IMR-90 (cell line): ENCODE results near the gene MAPK10. TPM values are rescaled to one million over a fixed set of nuclear protein-coding genes. Genes with fewer than 3 reads are reported as not detected.
A peak's percentile ranks its signal among the peaks of the same experiment; 100 is the strongest.

Experiments
- ATAC-seq: fragments of 200-7000 bp; cut with Tn5 transposase; 2 replicates; pipeline ENCODE4 v1.9.1; 2020; ENCODE audit warnings: low read depth, mild to moderate bottlenecking, moderate library complexity
- BruUV-seq: library from RNA; stranded (reverse); fragments of 400-500 nt; replicated peaks from 2 replicates; lab custom pipeline; 2021; lab: Mats Ljungman, UMichigan
- CTCF ChIA-PET: fragments of 300-600 bp; formaldehyde crosslinking; extraction: SDS; loops from one replicate; lab custom pipeline; 2021; ENCODE audit warnings: antibody characterized with exemption; lab: Yijun Ruan, JAX
- POLR2A ChIA-PET: fragments of 300-600 bp; sonication (Branson Sonifier 250); formaldehyde crosslinking; loops from one replicate; lab custom pipeline; 2022; ENCODE audit warnings: antibody characterized with exemption; ENCODE audit not compliant: unreplicated experiment; lab: Charles Lee
- DNase-seq: peaks from one replicate; pipeline ENCODE4 v3.0.0; 2013
- H2AFZ ChIP-seq: replicated peaks from 2 replicates; pipeline ENCODE3; 2013; ENCODE audit warnings: low read length, mild to moderate bottlenecking; ENCODE audit not compliant: poor library complexity
- H2AK5ac ChIP-seq: 2 replicates; pipeline ENCODE4 v1.6.1; 2013; ENCODE audit warnings: low read depth, low read length, inconsistent platforms
- H2AK9ac ChIP-seq: replicated peaks from 2 replicates; pipeline ENCODE3; 2013; ENCODE audit warnings: mild to moderate bottlenecking, low read depth, low read length, moderate library complexity; ENCODE audit not compliant: poor library complexity
- H2BK120ac ChIP-seq: 2 replicates; pipeline ENCODE4 v1.6.1; 2013; ENCODE audit warnings: low read depth, low read length, inconsistent platforms
- H2BK15ac ChIP-seq: 3 replicates; pipeline ENCODE4 v1.6.1; 2013; ENCODE audit warnings: low read depth, low read length, inconsistent platforms
- H2BK20ac ChIP-seq: 2 replicates; pipeline ENCODE4 v1.6.1; 2013; ENCODE audit warnings: low read depth, mild to moderate bottlenecking, inconsistent platforms, low read length, moderate library complexity
- H2BK5ac ChIP-seq: 2 replicates; pipeline ENCODE4 v1.6.1; 2013; ENCODE audit warnings: mild to moderate bottlenecking, low read depth, low read length, inconsistent platforms; ENCODE audit not compliant: poor library complexity, severe bottlenecking
- H3K14ac ChIP-seq: replicated peaks from 2 replicates; pipeline ENCODE4 v1.6.1; 2013; ENCODE audit warnings: low read depth, low read length, inconsistent platforms
- H3K18ac ChIP-seq: 2 replicates; pipeline ENCODE4 v1.6.1; 2013; ENCODE audit warnings: low read depth, low read length, control low read depth
- H3K23ac ChIP-seq: 2 replicates; pipeline ENCODE4 v1.6.1; 2013; ENCODE audit warnings: low read depth, low read length, inconsistent platforms
- H3K27ac ChIP-seq: 2 replicates; pipeline ENCODE4 v1.5.1; 2013; ENCODE audit warnings: mild to moderate bottlenecking, control low read depth, low read length; ENCODE audit not compliant: insufficient read depth
- H3K27me3 ChIP-seq: 2 replicates; pipeline ENCODE4 v1.6.1; 2013; ENCODE audit warnings: low read length; ENCODE audit not compliant: control insufficient read depth, insufficient read depth
- H3K36me3 ChIP-seq: 2 replicates; pipeline ENCODE4 v1.6.1; 2013; ENCODE audit warnings: low read length, mixed read lengths; ENCODE audit not compliant: control insufficient read depth, insufficient read depth
- H3K4ac ChIP-seq: 2 replicates; pipeline ENCODE4 v1.6.1; 2013; ENCODE audit warnings: low read depth, low read length, inconsistent platforms
- H3K4me1 ChIP-seq: 2 replicates; pipeline ENCODE4 v1.6.1; 2013; ENCODE audit warnings: low read length, mixed read lengths; ENCODE audit not compliant: control insufficient read depth, insufficient read depth
- H3K4me2 ChIP-seq: 2 replicates; pipeline ENCODE4 v1.6.1; 2013; ENCODE audit warnings: low read depth, mild to moderate bottlenecking, control low read depth, low read length, moderate library complexity
- H3K4me3 ChIP-seq: 2 replicates; pipeline ENCODE4 v1.5.1; 2013; ENCODE audit warnings: low read depth, mild to moderate bottlenecking, control low read depth, low read length, moderate library complexity; ENCODE audit not compliant: insufficient read depth
- H3K56ac ChIP-seq: 2 replicates; pipeline ENCODE4 v1.6.1; 2013; ENCODE audit warnings: low read length, inconsistent platforms; ENCODE audit not compliant: insufficient read depth; ENCODE audit errors: extremely low read depth
- H3K79me1 ChIP-seq, 2 experiments: 2 replicates each; pipeline ENCODE4 v1.6.1; 2013; ENCODE audit warnings: low read length in 2 of 2, inconsistent platforms in 1 of 2, low read depth in 1 of 2
- H3K9ac ChIP-seq: 2 replicates; pipeline ENCODE4 v1.6.1; 2013; ENCODE audit warnings: low read depth, low read length, control low read depth
- H3K9me1 ChIP-seq: 2 replicates; pipeline ENCODE4 v1.6.1; 2013; ENCODE audit warnings: low read length, inconsistent platforms; ENCODE audit not compliant: insufficient read depth
- H3K9me3 ChIP-seq: 2 replicates; pipeline ENCODE4 v1.6.1; 2013; ENCODE audit warnings: low read length; ENCODE audit not compliant: control insufficient read depth, insufficient read depth
- H4K20me1 ChIP-seq: 2 replicates; pipeline ENCODE4 v1.6.1; 2013; ENCODE audit warnings: low read length, inconsistent platforms; ENCODE audit not compliant: insufficient read depth
- H4K5ac ChIP-seq: 2 replicates; pipeline ENCODE4 v1.6.1; 2013; ENCODE audit warnings: mild to moderate bottlenecking, low read depth, low read length, control low read depth
- H4K8ac ChIP-seq, 2 experiments: 2 replicates each; pipeline ENCODE4 v1.6.1; 2013; ENCODE audit warnings: low read depth in 2 of 2, low read length in 2 of 2, control low read depth in 1 of 2, inconsistent platforms in 1 of 2
- H4K91ac ChIP-seq: 2 replicates; pipeline ENCODE4 v1.6.1; 2013; ENCODE audit warnings: low read depth, low read length, inconsistent platforms; ENCODE audit not compliant: insufficient read depth
- CEBPB ChIP-seq: IDR thresholded peaks from 2 replicates; pipeline ENCODE4 v1.6.1; 2012; ENCODE audit warnings: low read depth, low read length, improper control_type of control experiment
- FOS ChIP-seq: fragments of 150-350 bp; IDR thresholded peaks from 2 replicates; pipeline ENCODE4 v1.6.1; 2016; ENCODE audit warnings: low read depth, low read length
- MAFK ChIP-seq: IDR thresholded peaks from 2 replicates; pipeline ENCODE4 v1.6.1; 2012; ENCODE audit warnings: low read depth, low read length, improper control_type of control experiment
- NFE2L2 ChIP-seq: fragments of 150-350 bp; IDR thresholded peaks from 2 replicates; pipeline ENCODE4 v1.6.1; 2016; ENCODE audit warnings: low read depth, mild to moderate bottlenecking, low read length
- POLR2A ChIP-seq: IDR thresholded peaks from 2 replicates; pipeline ENCODE4 v1.6.1; 2012; ENCODE audit warnings: mild to moderate bottlenecking, low read depth, low read length
- RAD21 ChIP-seq: IDR thresholded peaks from 2 replicates; pipeline ENCODE4 v1.6.1; 2012; ENCODE audit warnings: low read length, improper control_type of control experiment
- RCOR1 ChIP-seq: IDR thresholded peaks from 2 replicates; pipeline ENCODE4 v1.6.1; 2012; ENCODE audit warnings: mild to moderate bottlenecking, low read length, improper control_type of control experiment; ENCODE audit not compliant: insufficient replicate concordance
- RFX5 ChIP-seq: IDR thresholded peaks from 2 replicates; pipeline ENCODE4 v1.8.0; 2012; ENCODE audit warnings: low read depth, mild to moderate bottlenecking, low read length, moderate library complexity
- dilution Hi-C: fragments of 300-500 bp; cut with HindIII; formaldehyde crosslinking; loops from one replicate; pipeline ENCODE4 v1.14.3; 2018; ENCODE audit warnings: low sequenced_read_pairs; ENCODE audit not compliant: unreplicated experiment
- in situ Hi-C: fragments of 300-500 bp; cut with MboI; formaldehyde crosslinking; loops from 3 replicates; pipeline ENCODE4 v1.14.3; 2019; ENCODE audit warnings: low sequenced_read_pairs, inconsistent platforms, mixed read lengths
- intact Hi-C: fragments of 100-400 bp; cut with micrococcal nuclease; formaldehyde crosslinking; loops from 2 replicates; pipeline ENCODE4 v1.10.0; 2022
- polyA plus RNA-seq, 3 experiments: library from polyadenylated mRNA; depleted of rRNA; stranded (reverse); fragments of >200 nt; gene quantifications; 2 replicates each; pipeline ENCODE4 v1.2.3, GENCODE V29; 2012; ENCODE audit warnings: low replicate concordance in 1 of 3
- total RNA-seq: library from RNA; depleted of rRNA; stranded (reverse); fragments of >200 nt; gene quantifications from 2 replicates; pipeline ENCODE4 v1.2.3, GENCODE V29; 2012
- TF ChIP-seq, protein P1 (sequence below): fragments of 150-350 bp; IDR thresholded peaks from 2 replicates; pipeline ENCODE4 v1.6.1; 2016; ENCODE audit warnings: low read depth, mild to moderate bottlenecking, low read length, moderate library complexity, borderline replicate concordance

The MAPK10 gene
- total and polyA plus RNA-seq, 2 of the 4 experiments (the other 2 are of a cell fraction) = 2.8 to 6.5 TPM

DNA sequence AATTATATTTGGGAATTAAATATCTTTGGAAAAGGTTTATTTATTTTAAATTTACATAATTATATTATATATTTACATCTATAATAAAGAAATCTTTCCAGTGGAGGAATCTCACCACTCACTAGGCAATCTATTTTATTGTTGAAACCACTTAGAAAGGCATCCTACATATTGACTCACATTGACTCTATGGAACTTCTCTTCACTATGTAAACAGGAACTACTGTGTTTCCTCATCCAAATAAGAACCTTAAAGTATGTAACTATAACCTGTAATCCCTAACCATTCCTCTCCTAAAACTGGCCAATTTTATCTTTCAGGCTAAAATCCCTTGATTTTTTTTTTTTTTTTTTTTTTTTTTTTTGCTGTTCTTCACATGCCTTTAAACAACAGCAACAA lies 268.7 kb downstream of the MAPK10 start:
- dilution Hi-C loops (no loop called here), intact Hi-C loops (no loop called here), in situ Hi-C loops (no loop called here)
- Histone ChIP-seq H3K27me3 (no peaks in the 10 kb centered on the region), H4K8ac (no peak overlapping the region), H3K27ac (no peak overlapping the region), H2BK15ac (no peak overlapping the region), H3K4me3 (no peak overlapping the region), H2BK120ac (no peak overlapping the region), H3K4ac (no peak overlapping the region), H3K4me2 (no peak overlapping the region), H3K18ac (no peak overlapping the region), H3K36me3 (no peaks in the 10 kb centered on the region), H2AK5ac (no peak overlapping the region), H3K9ac (no peak overlapping the region), H3K9me3 (no peaks in the 10 kb centered on the region), H3K9me1 (0 out of 2 replicates have a peak, but pooled peaks cover 3% of the 10 kb centered on the region), H4K5ac (no peak overlapping the region), H2AFZ (no peak overlapping the region), H2BK20ac (no peak overlapping the region), H3K23ac (no peak overlapping the region), H3K56ac (no peak overlapping the region), H3K4me1 (0 out of 2 replicates have a peak, but pooled peaks cover 1% of the 10 kb centered on the region), H4K20me1 (no peaks in the 10 kb centered on the region), H3K79me1 (no peaks in the 10 kb centered on the region), H2AK9ac (no peak overlapping the region), H3K14ac (no peak overlapping the region), H2BK5ac (no peak overlapping the region), H4K91ac (no peak overlapping the region)
- no peak for ATAC-seq
- DNase-seq = peak; percentile 6
- TF ChIP-seq, protein P1, sequence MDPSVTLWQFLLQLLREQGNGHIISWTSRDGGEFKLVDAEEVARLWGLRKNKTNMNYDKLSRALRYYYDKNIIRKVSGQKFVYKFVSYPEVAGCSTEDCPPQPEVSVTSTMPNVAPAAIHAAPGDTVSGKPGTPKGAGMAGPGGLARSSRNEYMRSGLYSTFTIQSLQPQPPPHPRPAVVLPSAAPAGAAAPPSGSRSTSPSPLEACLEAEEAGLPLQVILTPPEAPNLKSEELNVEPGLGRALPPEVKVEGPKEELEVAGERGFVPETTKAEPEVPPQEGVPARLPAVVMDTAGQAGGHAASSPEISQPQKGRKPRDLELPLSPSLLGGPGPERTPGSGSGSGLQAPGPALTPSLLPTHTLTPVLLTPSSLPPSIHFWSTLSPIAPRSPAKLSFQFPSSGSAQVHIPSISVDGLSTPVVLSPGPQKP = no peak
- TF ChIP-seq RCOR1 (no peak), RAD21 (no peak), NFE2L2 (no peak), POLR2A (no peak), FOS (no peak), MAFK (no peak), RFX5 (no peak), CEBPB (no peak)
- POLR2A ChIA-PET = no interaction called here
- CTCF ChIA-PET = no interaction called here
- BruUV-seq = no TSS peak
